ENCODE data around the gene IL17B.

Gene IL17B

GRCh38 chr5:149326611-149327010 lies 52.5 kb downstream of the IL17B start:
- Histone ChIP-seq H3K27me3 (ENCODE audit: control insufficient read depth, insufficient read depth, low read length) (no peaks in the 10 kb centered on the region), H3K27ac (ENCODE audit: low read depth, low read length) (no peak overlapping the region), H3K4me1 (ENCODE audit: control insufficient read depth, insufficient read depth, low read length) (peaks cover 4% of the 10 kb centered on the region; the same call in 1 of the 2 replicates), H3K4me3 (ENCODE audit: low read depth, low read length) (no peak overlapping the region), H3K9ac (ENCODE audit: low read length) (no peak overlapping the region), H3K9me3 (ENCODE audit: control insufficient read depth, insufficient read depth, low read depth, low read length) (no peaks in the 10 kb centered on the region), H3K36me3 (ENCODE audit: control insufficient read depth, insufficient read depth, low read length) (no peaks in the 10 kb centered on the region)

GRCh38 chr5:149325894-149326293 lies 53.2 kb downstream of the IL17B start:
- Histone ChIP-seq H3K4me1 (ENCODE audit: control insufficient read depth, insufficient read depth, low read length) (peaks cover 9% of the 10 kb centered on the region; the same call in 1 of the 2 replicates), H3K27ac (ENCODE audit: low read depth, low read length) (no peak overlapping the region), H3K9me3 (ENCODE audit: control insufficient read depth, insufficient read depth, low read depth, low read length) (no peaks in the 10 kb centered on the region), H3K27me3 (ENCODE audit: control insufficient read depth, insufficient read depth, low read length) (no peaks in the 10 kb centered on the region), H3K9ac (ENCODE audit: low read length) (no peak overlapping the region), H3K4me3 (ENCODE audit: low read depth, low read length) (no peak overlapping the region), H3K36me3 (ENCODE audit: control insufficient read depth, insufficient read depth, low read length) (no peaks in the 10 kb centered on the region)

- Histone ChIP-seq H3K4me1 (ENCODE audit: control insufficient read depth, insufficient read depth, low read length) (peaks cover 14% of the 10 kb centered on the region; the same call in 1 of the 2 replicates), H3K27me3 (ENCODE audit: control insufficient read depth, insufficient read depth, low read length) (no peaks in the 10 kb centered on the region), H3K27ac (ENCODE audit: low read depth, low read length) (no peak overlapping the region), H3K9ac (ENCODE audit: low read length) (no peak overlapping the region), H3K4me3 (ENCODE audit: low read depth, low read length) (no peak overlapping the region), H3K9me3 (ENCODE audit: control insufficient read depth, insufficient read depth, low read depth, low read length) (no peaks in the 10 kb centered on the region), H3K36me3 (ENCODE audit: control insufficient read depth, insufficient read depth, low read length) (no peaks in the 10 kb centered on the region)
Observed at GRCh38 chr5:149325166-149325735, 53.8 kb downstream of the IL17B start.

- no peaks in the 10 kb centered on the region for H3K36me3 ChIP-seq (ENCODE audit: control insufficient read depth, insufficient read depth, low read length)
- no peak overlapping the region for H3K9ac ChIP-seq (ENCODE audit: low read length)
- H3K4me1 ChIP-seq (ENCODE audit: control insufficient read depth, insufficient read depth, low read length): peaks cover 14% of the 10 kb centered on the region; the same call in 1 of the 2 replicates
- no peaks in the 10 kb centered on the region for H3K27me3 ChIP-seq (ENCODE audit: control insufficient read depth, insufficient read depth, low read length)
- H3K27ac ChIP-seq (ENCODE audit: low read depth, low read length): no peak overlapping the region
- no peak overlapping the region for H3K4me3 ChIP-seq (ENCODE audit: low read depth, low read length)
- H3K9me3 ChIP-seq (ENCODE audit: control insufficient read depth, insufficient read depth, low read depth, low read length): no peaks in the 10 kb centered on the region
Observed at GRCh38 chr5:149324641-149325040, 54.5 kb downstream of the IL17B start.

Data from HUES6 (cell line).